Upper lobe of left lung (tissue), 4 donors: ENCODE measurements around the gene DHRS11.

Experiments used
- CTCF ChIP-seq, 6 experiments: fragments of 450-650 bp in 4 of 6; fragments of 200-600 bp in 2 of 6; sonication (generic) in 2 of 6; IDR thresholded peaks; one replicate each; pipeline ENCODE4 v1.5.1; 2016 to 2019; ENCODE audit warnings: antibody characterized with exemption in 6 of 6
- EP300 ChIP-seq, 4 donors: sonication (generic); formaldehyde crosslinking; IDR thresholded peaks; one replicate each; pipeline ENCODE4 v1.5.1; 2017; ENCODE audit warnings: antibody characterized with exemption in 4 of 4, control low read depth in 2 of 4
- POLR2A ChIP-seq, 4 donors: fragments of 450-650 bp; IDR thresholded peaks; one replicate each; pipeline ENCODE4 v1.5.1; 2016 to 2017; ENCODE audit warnings: antibody characterized with exemption in 4 of 4, mild to moderate bottlenecking in 2 of 4
- POLR2AphosphoS5 ChIP-seq, 2 donors: sonication (generic); formaldehyde crosslinking; IDR thresholded peaks; one replicate each; pipeline ENCODE4 v1.5.1; 2017; ENCODE audit warnings: antibody characterized with exemption in 2 of 2

- no peak for TF ChIP-seq CTCF (IDR thresholded peaks at IDR 0.05)
- TF ChIP-seq POLR2AphosphoS5 (IDR thresholded peaks at IDR 0.05): no peak
- no peak for TF ChIP-seq POLR2A (IDR thresholded peaks at IDR 0.05)
- no peak for TF ChIP-seq EP300 (IDR thresholded peaks at IDR 0.05)
These were observed 38.4 kb downstream of the DHRS11 start for GRCh38 chr17:36629970-36630502.
